ENCODE results near the gene ODAD2.

ODAD2 gene, protein sequence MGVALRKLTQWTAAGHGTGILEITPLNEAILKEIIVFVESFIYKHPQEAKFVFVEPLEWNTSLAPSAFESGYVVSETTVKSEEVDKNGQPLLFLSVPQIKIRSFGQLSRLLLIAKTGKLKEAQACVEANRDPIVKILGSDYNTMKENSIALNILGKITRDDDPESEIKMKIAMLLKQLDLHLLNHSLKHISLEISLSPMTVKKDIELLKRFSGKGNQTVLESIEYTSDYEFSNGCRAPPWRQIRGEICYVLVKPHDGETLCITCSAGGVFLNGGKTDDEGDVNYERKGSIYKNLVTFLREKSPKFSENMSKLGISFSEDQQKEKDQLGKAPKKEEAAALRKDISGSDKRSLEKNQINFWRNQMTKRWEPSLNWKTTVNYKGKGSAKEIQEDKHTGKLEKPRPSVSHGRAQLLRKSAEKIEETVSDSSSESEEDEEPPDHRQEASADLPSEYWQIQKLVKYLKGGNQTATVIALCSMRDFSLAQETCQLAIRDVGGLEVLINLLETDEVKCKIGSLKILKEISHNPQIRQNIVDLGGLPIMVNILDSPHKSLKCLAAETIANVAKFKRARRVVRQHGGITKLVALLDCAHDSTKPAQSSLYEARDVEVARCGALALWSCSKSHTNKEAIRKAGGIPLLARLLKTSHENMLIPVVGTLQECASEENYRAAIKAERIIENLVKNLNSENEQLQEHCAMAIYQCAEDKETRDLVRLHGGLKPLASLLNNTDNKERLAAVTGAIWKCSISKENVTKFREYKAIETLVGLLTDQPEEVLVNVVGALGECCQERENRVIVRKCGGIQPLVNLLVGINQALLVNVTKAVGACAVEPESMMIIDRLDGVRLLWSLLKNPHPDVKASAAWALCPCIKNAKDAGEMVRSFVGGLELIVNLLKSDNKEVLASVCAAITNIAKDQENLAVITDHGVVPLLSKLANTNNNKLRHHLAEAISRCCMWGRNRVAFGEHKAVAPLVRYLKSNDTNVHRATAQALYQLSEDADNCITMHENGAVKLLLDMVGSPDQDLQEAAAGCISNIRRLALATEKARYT

GRCh38 chr10:27998954-27999275 is at the start of gene ODAD2:
Gene ODAD2, minus strand, starts transcription at chr10:27999079. Its CDS starts 3,937 bp downstream, at chr10:27995142.
- TF ChIP-seq CTCF (conservative IDR thresholded peaks at IDR 0.05; ENCODE audit: low read depth, low read length), result no peak
- DNase-seq (ENCODE audit: low read depth), result no peak
- H3K4me3 ChIP-seq (ENCODE audit: low read depth, low read length), result peak within 1 kb of the TSS; percentile 57

- DNase-seq (ENCODE audit: low read depth), result no peak
- no peak for TF ChIP-seq CTCF (conservative IDR thresholded peaks at IDR 0.05; ENCODE audit: low read depth, low read length)
Observed at GRCh38 chr10:28047061-28047460, 48.2 kb upstream of the ODAD2 start.

GRCh38 chr10:28046579-28046978 is 47.7 kb upstream of the ODAD2 start:
- DNase-seq (ENCODE audit: low read depth), result no peak
- TF ChIP-seq CTCF (conservative IDR thresholded peaks at IDR 0.05; ENCODE audit: low read depth, low read length), result no peak
- H3K4me3 ChIP-seq (ENCODE audit: low read depth, low read length), result no peak overlapping the region

More at GRCh38 chr10:28047061-28047460, 48.2 kb upstream of the ODAD2 start:
- H3K4me3 ChIP-seq (ENCODE audit: low read depth, low read length), result no peak overlapping the region

DNA sequence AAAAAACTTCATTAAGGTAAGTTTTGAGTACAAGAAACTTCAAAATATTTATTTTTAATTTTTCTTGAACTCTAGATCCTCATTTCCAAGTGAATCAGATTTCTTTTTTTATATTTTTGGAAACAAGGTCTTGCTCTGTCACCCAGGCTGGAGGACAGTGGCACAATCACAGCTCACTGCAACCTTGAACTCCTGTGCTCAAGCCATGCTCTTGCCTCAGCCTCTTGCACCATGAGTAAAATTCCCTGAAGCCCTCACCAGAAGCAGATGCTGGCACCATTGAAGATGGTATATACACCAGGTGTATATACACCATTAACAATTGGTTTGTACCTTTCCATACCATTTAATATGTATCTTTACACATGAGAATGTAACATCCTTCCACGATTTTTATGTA is 45.1 kb upstream of the ODAD2 start:
- no peak for TF ChIP-seq CTCF (conservative IDR thresholded peaks at IDR 0.05; ENCODE audit: low read depth, low read length)
- DNase-seq (ENCODE audit: low read depth), result no peak
- H3K4me3 ChIP-seq (ENCODE audit: low read depth, low read length), result no peak overlapping the region

DNA sequence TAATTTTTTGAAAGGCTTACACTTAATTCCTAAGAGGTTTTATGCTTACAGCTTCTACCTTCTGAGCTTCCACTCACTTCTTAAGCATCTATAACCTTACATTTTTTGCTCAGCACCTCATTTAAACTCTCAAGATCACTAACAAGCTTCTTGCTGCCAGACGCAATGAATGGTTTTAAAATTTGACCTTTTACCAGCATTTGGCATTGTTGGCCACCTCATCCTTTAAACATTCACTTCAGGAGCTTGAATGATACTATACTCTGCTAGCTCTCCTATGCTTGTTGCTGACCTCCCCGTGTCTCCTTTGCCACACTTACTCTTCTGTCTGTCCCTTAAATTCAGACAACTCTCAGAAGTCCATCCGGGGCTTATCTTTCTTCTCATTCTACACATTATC is 37.7 kb upstream of the ODAD2 start:
- DNase-seq (ENCODE audit: low read depth), result peak; percentile 35
- TF ChIP-seq CTCF (conservative IDR thresholded peaks at IDR 0.05; ENCODE audit: low read depth, low read length), result no peak

DNA sequence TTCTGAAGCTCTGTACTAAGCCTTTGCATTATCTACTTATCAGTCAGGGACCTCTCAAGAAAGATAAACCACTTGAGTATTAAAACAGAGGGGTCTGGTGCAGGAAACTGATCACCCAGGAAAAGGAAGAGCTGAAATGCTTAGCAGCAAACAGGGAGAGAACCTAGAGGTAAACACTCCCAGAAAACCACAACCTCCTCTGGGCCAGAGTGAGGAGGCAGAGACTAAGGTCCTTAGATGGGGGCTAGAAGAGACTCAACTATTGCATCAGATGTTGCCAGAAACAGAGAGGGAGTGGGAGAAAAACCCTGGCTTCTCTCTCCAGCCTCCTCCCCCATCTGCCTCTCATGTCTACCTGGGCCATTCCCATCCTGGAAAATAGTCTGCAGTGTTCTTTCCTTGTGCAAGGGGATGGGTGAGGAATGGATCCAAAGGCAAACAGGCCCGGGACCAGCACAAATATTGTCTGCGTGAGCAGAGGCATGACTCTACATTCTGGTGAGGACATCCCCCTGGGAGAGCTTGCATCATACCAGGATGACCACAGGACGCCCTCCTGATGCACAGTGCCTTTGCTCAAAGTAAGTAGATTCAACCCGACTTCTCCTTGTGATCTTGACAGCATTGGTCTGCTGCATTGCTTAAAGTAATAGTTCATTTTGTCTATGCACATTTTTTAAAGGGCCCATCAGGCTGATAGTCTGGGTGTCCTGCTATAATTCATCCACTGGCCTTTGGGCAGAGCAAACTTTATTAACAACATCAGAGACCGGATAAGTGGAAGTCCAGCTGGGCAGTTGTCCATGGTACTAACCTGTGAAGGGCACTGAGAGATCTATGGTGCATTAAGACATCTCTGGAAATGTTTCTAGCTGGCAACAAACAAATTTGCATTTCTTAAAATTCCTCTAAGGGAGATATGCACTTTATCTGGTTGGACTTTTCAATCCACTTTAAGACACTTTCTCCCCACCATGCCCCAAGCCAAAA is 22.4 kb upstream of the ODAD2 start:
- no peak overlapping the region for H3K4me3 ChIP-seq (ENCODE audit: low read depth, low read length)
- no peak for TF ChIP-seq CTCF (conservative IDR thresholded peaks at IDR 0.05; ENCODE audit: low read depth, low read length)
- no peak for DNase-seq (ENCODE audit: low read depth)

More for the DNA sequence above, 37.7 kb upstream of the ODAD2 start:
- no peak overlapping the region for H3K4me3 ChIP-seq (ENCODE audit: low read depth, low read length)
